Umbilical cord (tissue), 2 donors: ENCODE results near the gene ALLC. TPM values are rescaled to one million over a fixed set of nuclear protein-coding genes. Genes with fewer than 3 reads are reported as not detected.

Experiments
- DNase-seq: peaks from one replicate; pipeline ENCODE4 v3.0.0-alpha.2; 2015; ENCODE audit warnings: low spot score
- total RNA-seq: library from RNA; depleted of rRNA; stranded (reverse); fragments of >200 nt; gene quantifications from one replicate; pipeline ENCODE4 v1.2.3, GENCODE V29; 2014; ENCODE audit warnings: low replicate concordance; ENCODE audit not compliant: insufficient read depth

Gene ALLC
- total RNA-seq, 1 donor from 2014 or later = 0.48 TPM

GRCh38 chr2:3677436-3677835 is 19.4 kb downstream of the ALLC start:
- no peak for DNase-seq

- DNase-seq = no peak
These were observed 20.2 kb downstream of the ALLC start for GRCh38 chr2:3678212-3678611.

GRCh38 chr2:3679180-3679579 is 21.2 kb downstream of the ALLC start:
- no peak for DNase-seq

- DNase-seq = no peak
These were observed 21.8 kb downstream of the ALLC start for GRCh38 chr2:3679616-3680393.

GRCh38 chr2:3680548-3681345 is 22.7 kb downstream of the ALLC start:
- no peak for DNase-seq

GRCh38 chr2:3681625-3682024 is 23.6 kb downstream of the ALLC start:
- no peak for DNase-seq

- no peak for DNase-seq
These were observed 24.8 kb downstream of the ALLC start for GRCh38 chr2:3682811-3683210.

GRCh38 chr2:3683748-3684454 is 25.9 kb downstream of the ALLC start:
- DNase-seq = no peak

- no peak for DNase-seq
These were observed 32.2 kb downstream of the ALLC start for GRCh38 chr2:3689998-3690748.

GRCh38 chr2:3692375-3692774 is 34.4 kb downstream of the ALLC start:
- DNase-seq = no peak

GRCh38 chr2:3696545-3696944 is 38.5 kb downstream of the ALLC start:
- no peak for DNase-seq

- DNase-seq = peak; percentile 13
These were observed 43.1 kb downstream of the ALLC start for GRCh38 chr2:3701071-3701470.

GRCh38 chr2:3703236-3703756 is 45.3 kb downstream of the ALLC start, which contains the start of gene DCDC2C:
DCDC2C (plus strand) TSS chr2:3703575; CDS start chr2:3703752, 177 bp downstream.
- no peak for DNase-seq

GRCh38 chr2:3703757-3704355 is 45.9 kb downstream of the ALLC start:
- no peak for DNase-seq

- no peak for DNase-seq
These were observed 46.7 kb downstream of the ALLC start for GRCh38 chr2:3704692-3705091.

GRCh38 chr2:3705782-3706181 is 47.8 kb downstream of the ALLC start:
- DNase-seq = no peak

- DNase-seq = no peak
These were observed 48.9 kb downstream of the ALLC start for GRCh38 chr2:3706892-3707291.

GRCh38 chr2:3708576-3708975 is 50.6 kb downstream of the ALLC start:
- DNase-seq = peak; percentile 11

GRCh38 chr2:3709225-3709624 is 51.2 kb downstream of the ALLC start:
- no peak for DNase-seq

- DNase-seq = peak; percentile 46
These were observed 54.4 kb downstream of the ALLC start for GRCh38 chr2:3712424-3712823.
